ENCODE measurements around the gene PRKN.

The PRKN gene

GRCh38 chr6:161458201-161458951 lies 1269.2 kb downstream of the PRKN start:
- DNase-seq, result no peak

- no peak for DNase-seq
Measured at GRCh38 chr6:161455848-161456247, 1271.7 kb downstream of the PRKN start.

GRCh38 chr6:161453558-161453957 lies 1274.0 kb downstream of the PRKN start:
- DNase-seq, result no peak

GRCh38 chr6:161452241-161452640 lies 1275.3 kb downstream of the PRKN start:
- DNase-seq, result no peak

GRCh38 chr6:161449521-161449920 lies 1278.0 kb downstream of the PRKN start:
- DNase-seq, result no peak

- no peak for DNase-seq
Measured at GRCh38 chr6:161446949-161447348, 1280.6 kb downstream of the PRKN start.

- DNase-seq, result no peak
Measured at GRCh38 chr6:161446296-161446925, 1281.2 kb downstream of the PRKN start.

GRCh38 chr6:161445021-161445799 lies 1282.4 kb downstream of the PRKN start:
- DNase-seq, result no peak

GRCh38 chr6:161444464-161444863 lies 1283.1 kb downstream of the PRKN start:
- DNase-seq, result no peak

- no peak for DNase-seq
Measured at GRCh38 chr6:161443848-161444247, 1283.7 kb downstream of the PRKN start.

- DNase-seq, result no peak
Measured at GRCh38 chr6:161442420-161442819, 1285.1 kb downstream of the PRKN start.

- DNase-seq, result no peak
Measured at GRCh38 chr6:161440299-161440698, 1287.3 kb downstream of the PRKN start.

GRCh38 chr6:161439093-161439492 lies 1288.5 kb downstream of the PRKN start:
- DNase-seq, result no peak

- DNase-seq, result no peak
Measured at GRCh38 chr6:161438430-161439030, 1289.0 kb downstream of the PRKN start.

- DNase-seq, result no peak
Measured at GRCh38 chr6:161437851-161438250, 1289.7 kb downstream of the PRKN start.

- DNase-seq, result no peak
Measured at GRCh38 chr6:161436106-161436876, 1291.3 kb downstream of the PRKN start.

- DNase-seq, result no peak
Measured at GRCh38 chr6:161435748-161436070, 1291.9 kb downstream of the PRKN start.

- no peak for DNase-seq
Measured at GRCh38 chr6:161434921-161435747, 1292.4 kb downstream of the PRKN start.

- no peak for DNase-seq
Measured at GRCh38 chr6:161434350-161434749, 1293.2 kb downstream of the PRKN start.

GRCh38 chr6:161432546-161432945 lies 1295.0 kb downstream of the PRKN start:
- no peak for DNase-seq

- DNase-seq, result no peak
Measured at GRCh38 chr6:161429921-161430490, 1297.6 kb downstream of the PRKN start.

Measured in effector CD4-positive, alpha-beta T cell (primary cell).